ENCODE results near the gene PRG2. TPM values are rescaled to one million over a fixed set of nuclear protein-coding genes. Genes with fewer than 3 reads are reported as not detected.
"Not testable (repeated sequence)": the region's sequence is repeated elsewhere in the genome, so short reads cannot be mapped to it uniquely, and the experiment has no call there.

Gene PRG2
- total RNA-seq, 2 experiments from 2014 or later, result 0.33 to 0.68 TPM

GRCh38 chr11:57344826-57345225 lies 45.6 kb downstream of the PRG2 start:
- Mint-ChIP-seq H3K4me1 (no peaks in the 10 kb centered on the region), H3K4me3 (no peak overlapping the region), H3K27me3 (peaks cover 10% of the 10 kb centered on the region), H3K27ac (no peak overlapping the region), H3K9me3 (no peaks in the 10 kb centered on the region), H3K36me3 (ENCODE audit: low read depth) (no peaks in the 10 kb centered on the region)
- ChIA-PET CTCF (interaction anchor here (1.9 to 2.1 kb wide), 3 partner anchors 19 to 149 kb away, joined by 5 to 13 read pairs (median 11); no protein-coding TSS in a partner anchor), POLR2A (no interaction called here)
- no peak for DNase-seq

GRCh38 chr11:57343825-57344224 lies 46.6 kb downstream of the PRG2 start:
- Mint-ChIP-seq H3K9me3 (no peaks in the 10 kb centered on the region), H3K4me3 (no peak overlapping the region), H3K27me3 (peaks cover 17% of the 10 kb centered on the region), H3K4me1 (no peaks in the 10 kb centered on the region), H3K36me3 (ENCODE audit: low read depth) (no peaks in the 10 kb centered on the region), H3K27ac (no peak overlapping the region)
- no peak for DNase-seq
- CTCF ChIA-PET, result interaction anchor here (1.4 to 2.1 kb wide), 2 partner anchors 114 to 225 kb away, joined by 3 to 11 read pairs; no protein-coding TSS in a partner anchor
- POLR2A ChIA-PET, result no interaction called here

GRCh38 chr11:57342702-57343101 lies 47.7 kb downstream of the PRG2 start:
- ChIA-PET CTCF (interaction anchor here (1.4 to 2.1 kb wide), 2 partner anchors 115 to 226 kb away, joined by 3 to 11 read pairs; no protein-coding TSS in a partner anchor), POLR2A (no interaction called here)
- peaks cover 15% of the 10 kb centered on the region for H3K27me3 Mint-ChIP-seq
- no peak overlapping the region for H3K4me3 Mint-ChIP-seq
- H3K9me3 Mint-ChIP-seq, result no peaks in the 10 kb centered on the region
- no peaks in the 10 kb centered on the region for H3K36me3 Mint-ChIP-seq (ENCODE audit: low read depth)
- no peak overlapping the region for H3K27ac Mint-ChIP-seq
- DNase-seq, result no peak
- no peaks in the 10 kb centered on the region for H3K4me1 Mint-ChIP-seq

GRCh38 chr11:57341250-57341808 lies 49.1 kb downstream of the PRG2 start:
- Mint-ChIP-seq H3K27me3 (peaks cover 15% of the 10 kb centered on the region), H3K36me3 (ENCODE audit: low read depth) (no peaks in the 10 kb centered on the region), H3K9me3 (no peaks in the 10 kb centered on the region), H3K4me3 (no peak overlapping the region), H3K27ac (no peak overlapping the region), H3K4me1 (peaks cover 5% of the 10 kb centered on the region)
- DNase-seq, result no peak
- CTCF ChIA-PET, result no interaction called here
- POLR2A ChIA-PET, result no interaction called here

- H3K4me3 Mint-ChIP-seq, result no peak overlapping the region
These were observed 50.3 kb downstream of the PRG2 start for GRCh38 chr11:57340039-57340615.

GRCh38 chr11:57339328-57339727 lies 51.1 kb downstream of the PRG2 start:
- H3K36me3 Mint-ChIP-seq (ENCODE audit: low read depth), result peaks cover 6% of the 10 kb centered on the region
- H3K27me3 Mint-ChIP-seq, result peaks cover 15% of the 10 kb centered on the region
- H3K27ac Mint-ChIP-seq, result no peak overlapping the region
- no peaks in the 10 kb centered on the region for H3K9me3 Mint-ChIP-seq
- H3K4me3 Mint-ChIP-seq, result no peak overlapping the region
- peaks cover 19% of the 10 kb centered on the region for H3K4me1 Mint-ChIP-seq
- no peak for DNase-seq
- CTCF ChIA-PET, result interaction anchor here (0.5 to 1.5 kb wide), 3 partner anchors 8 to 439 kb away, joined by 3 to 4 read pairs (median 4); no protein-coding TSS in a partner anchor
- POLR2A ChIA-PET, result interaction anchor here (1.3 to 6.4 kb wide), 2 partner anchors 14 to 15 kb away, joined by 5 to 127 read pairs; partner anchors contain the start of gene TNKS1BP1

More at GRCh38 chr11:57340039-57340615, 50.3 kb downstream of the PRG2 start:
- H3K27ac Mint-ChIP-seq, result no peak overlapping the region
- ChIA-PET CTCF (no interaction called here), POLR2A (interaction anchor here (1.3 kb wide), 1 partner anchor 15 kb away, joined by 5 read pairs; no protein-coding TSS in a partner anchor)
- H3K4me1 Mint-ChIP-seq, result peaks cover 11% of the 10 kb centered on the region
- no peaks in the 10 kb centered on the region for H3K36me3 Mint-ChIP-seq (ENCODE audit: low read depth)
- no peaks in the 10 kb centered on the region for H3K9me3 Mint-ChIP-seq
- H3K27me3 Mint-ChIP-seq, result peaks cover 15% of the 10 kb centered on the region
- no peak for DNase-seq

GRCh38 chr11:57338142-57338541 lies 52.3 kb downstream of the PRG2 start, which contains the start of gene P2RX3:
Gene P2RX3 (plus strand): TSS chr11:57338352. CDS start chr11:57338551, 199 bp downstream.
- POLR2A ChIA-PET, result interaction anchor here (6.4 kb wide), 1 partner anchor 13 kb away, joined by 127 read pairs; the partner anchor contains the start of gene TNKS1BP1
- H3K4me3 Mint-ChIP-seq, result no peak within 1 kb of the TSS
- no peak within 1 kb of the TSS for H3K27ac Mint-ChIP-seq
- CTCF ChIA-PET, result interaction anchor here (0.9 to 1.5 kb wide), 6 partner anchors 10 to 440 kb away, joined by 3 to 4 read pairs (median 3); partner anchors contain the start of gene TNKS1BP1
- DNase-seq, result no peak
- peaks cover 15% of the 10 kb centered on the region for H3K27me3 Mint-ChIP-seq
- H3K4me1 Mint-ChIP-seq, result peaks cover 31% of the 10 kb centered on the region
- no peaks in the 10 kb centered on the region for H3K9me3 Mint-ChIP-seq
- peaks cover 17% of the 10 kb centered on the region for H3K36me3 Mint-ChIP-seq (ENCODE audit: low read depth)

GRCh38 chr11:57336856-57337255 lies 53.6 kb downstream of the PRG2 start:
- not testable (repeated sequence) for H3K9me3 Mint-ChIP-seq, DNase-seq, H3K4me3 Mint-ChIP-seq
- Mint-ChIP-seq H3K27me3 (peaks cover 15% of the 10 kb centered on the region), H3K4me1 (peaks cover 39% of the 10 kb centered on the region), H3K36me3 (ENCODE audit: low read depth) (peaks cover 28% of the 10 kb centered on the region), H3K27ac (peak overlapping the region; percentile 98)
- ChIA-PET POLR2A (interaction anchor here (2.7 to 6.4 kb wide), 2 partner anchors 12 to 25 kb away, joined by 12 to 127 read pairs; partner anchors contain the start of gene TNKS1BP1), CTCF (interaction anchor here (0.7 to 1.1 kb wide), 4 partner anchors 9 to 191 kb away, joined by 3 to 4 read pairs (median 3); no protein-coding TSS in a partner anchor)

Other genes starting within 250 kb of the PRG2 start
- not detected for gene LRRC55, start 208.7 kb downstream of the PRG2 start, total RNA-seq
- not detected for gene APLNR, start 153.4 kb downstream of the PRG2 start, total RNA-seq
- 10 to 100 TPM in 1 of 2 experiments, 1 to 10 TPM in 1; 9.9 to 10.7 TPM for gene TNKS1BP1, start 65.7 kb downstream of the PRG2 start, total RNA-seq
- 100 to 1,000 TPM; 135 to 137 TPM for gene SSRP1, start 54.8 kb downstream of the PRG2 start, total RNA-seq
- gene P2RX3, start 52.3 kb downstream of the PRG2 start, total RNA-seq, result not detected
- gene PRG3, start 9.5 kb downstream of the PRG2 start, total RNA-seq, result not detected
- gene SLC43A3, start 36.5 kb upstream of the PRG2 start, total RNA-seq, result 100 to 1,000 TPM in 1 of 2 experiments, 10 to 100 TPM in 1; 94.5 to 101 TPM
- gene RTN4RL2, start 69.9 kb upstream of the PRG2 start, total RNA-seq, result under 1 TPM; 0.35 to 0.50 TPM
- gene SLC43A1, start 125.1 kb upstream of the PRG2 start, total RNA-seq, result 10 to 100 TPM; 29.9 to 31.7 TPM
- gene TIMM10, start 140.1 kb upstream of the PRG2 start, total RNA-seq, result 10 to 100 TPM; 82.4 to 86.1 TPM
- gene SMTNL1, start 146.9 kb upstream of the PRG2 start, total RNA-seq, result not detected
- 100 to 1,000 TPM; 281 to 285 TPM for gene UBE2L6, start 177.0 kb upstream of the PRG2 start, total RNA-seq
- gene SERPING1, start 207.0 kb upstream of the PRG2 start, total RNA-seq, result under 1 TPM; 0.55 to 0.93 TPM